ENCODE measurements around the gene DNAJC16. TPM values are rescaled to one million over a fixed set of nuclear protein-coding genes. Genes with fewer than 3 reads are reported as not detected.

Gene DNAJC16
- total and polyA plus RNA-seq, 9 of the 15 experiments (the other 6 are each of a cell fraction or from before 2014, with no cell fraction given), result 6.9 to 16.8 (median 12.8) TPM

- peak overlapping the region; percentile 97 for H3K4me2 ChIP-seq (ENCODE audit: insufficient read depth, low read length)
- H3K27me3 ChIP-seq (ENCODE audit: control insufficient read depth in 2 of 2, insufficient read depth in 2 of 2, low read length in 2 of 2), result no peaks in the 10 kb centered on the region
- H3K9me3 ChIP-seq (replicated peaks; ENCODE audit: control insufficient read depth, insufficient read depth, low read depth, low read length), result no peaks in the 10 kb centered on the region
- DNase-seq (ENCODE audit: extremely low read depth in 1 of 4, low spot score in 3 of 4) (peak in 1 of 4 experiments; percentile 31), FAIRE-seq (no peak), ATAC-seq (peak; percentile 3; the same call in 1 of the 3 replicates)
- peaks cover 5% of the 10 kb centered on the region; the same call in 1 of the 2 replicates for H4K20me1 ChIP-seq (replicated peaks; ENCODE audit: control insufficient read depth, insufficient read depth, low read length)
- WGBS (ENCODE audit: insufficient coverage, low coverage, missing lambda C conversion rate), result 3% methylated on average over 8 of the region's 8 CpGs
- H3K27ac ChIP-seq (ENCODE audit: extremely low read depth, low read depth, low read length), result peak overlapping the region; percentile 83
- H3K79me2 ChIP-seq (ENCODE audit: control insufficient read depth, insufficient read depth, low read length), result peaks cover 59% of the 10 kb centered on the region
- intact Hi-C loops (cut with micrococcal nuclease), result no loop called here
- no peaks in the 10 kb centered on the region for H3K9me1 ChIP-seq (ENCODE audit: control insufficient read depth, insufficient read depth, low read length)
- POLR2A ChIA-PET, result interaction anchor here (0.5 to 2.1 kb wide), 12 partner anchors 12 to 110 kb away, joined by 3 to 17 read pairs (median 3); no protein-coding TSS in a partner anchor
- H2AFZ ChIP-seq (ENCODE audit: low read depth, low read length), result peak overlapping the region; percentile 90
- no TSS peak for BruUV-seq (replicated peaks)
- H3K9ac ChIP-seq (ENCODE audit: insufficient read depth in 1 of 2, low read depth in 2 of 2, low read length in 2 of 2), result peak overlapping the region; percentile 88 to 98
- in situ Hi-C loops (cut with MboI), result no loop called here
- CTCF ChIA-PET (ENCODE audit: low intra/inter-chr PET ratio), result no interaction called here
- peaks cover 23 to 39% of the 10 kb centered on the region in 2 experiments for H3K4me1 ChIP-seq (replicated peaks in 1 of 2; ENCODE audit: control insufficient read depth in 2 of 2, insufficient read depth in 2 of 2, low read length in 2 of 2)
- peaks cover 30% of the 10 kb centered on the region for H3K36me3 ChIP-seq (ENCODE audit: control insufficient read depth, insufficient read depth, low read length)
- H3K4me3 ChIP-seq, result peak overlapping the region; percentile 94
- TF ChIP-seq ZBTB2 (IDR thresholded peaks at IDR 0.05) (no peak), SMC3 (conservative IDR thresholded peaks at IDR 0.05; ENCODE audit: insufficient read depth, low read depth, low read length) (no peak), JUND (IDR thresholded peaks at IDR 0.05; ENCODE audit: borderline replicate concordance, low read depth, low read length) (peak; percentile 35; the same call in 1 of the 2 replicates), JUND (tag; IDR thresholded peaks at IDR 0.05; ENCODE audit: borderline replicate concordance, low read depth, low read length) (no peak), PML (IDR thresholded peaks at IDR 0.05; ENCODE audit: low read length) (peak; percentile 40; the same call in 1 of the 2 replicates), ZEB2 (IDR thresholded peaks at IDR 0.05) (no peak), ATF7 (IDR thresholded peaks at IDR 0.05) (peak; percentile 53; the same call in 1 of the 2 replicates), EP400 (IDR thresholded peaks at IDR 0.05) (0 out of 2 replicates have a peak, but pooled peaks have one; percentile 8), PHF21A (IDR thresholded peaks at IDR 0.05; ENCODE audit: borderline replicate concordance, low read depth) (0 out of 2 replicates have a peak, but pooled peaks have one; percentile 58), SP1 (CRISPR knock-in tag; IDR thresholded peaks at IDR 0.05) (peak; percentile 1; the same call in 1 of the 2 replicates), HES1 (IDR thresholded peaks at IDR 0.05; ENCODE audit: low read depth) (peak; percentile 14; the same call in 1 of the 2 replicates), ATF6 (CRISPR knock-in tag; IDR thresholded peaks at IDR 0.05) (0 out of 2 replicates have a peak, but pooled peaks have one; percentile 5), FOXK2 (conservative IDR thresholded peaks at IDR 0.05 in 1 of 2, IDR thresholded peaks at IDR 0.05 in 1 of 2; ENCODE audit: low read depth in 2 of 2) (peak; percentile 30 to 91; a peak in 2 of 4 replicates), ASH1L (IDR thresholded peaks at IDR 0.05; ENCODE audit: borderline replicate concordance, low read depth, partially characterized antibody) (no peak), TFAP4 (CRISPR knock-in tag; IDR thresholded peaks at IDR 0.05; ENCODE audit: borderline replicate concordance) (no peak), ELF1 (tag; IDR thresholded peaks at IDR 0.05) (peak; percentile 60; the same call in 1 of the 2 replicates)
These were observed 91.5 kb downstream of the DNAJC16 start for GRCh38 chr1:15618077-15618654.

Measured in K562 (cell line).